NCI-H1930 (cell line): Measurements from ENCODE around the gene MED1.
"Not testable (repeated sequence)": the region's sequence is repeated elsewhere in the genome, so short reads cannot be mapped to it uniquely, and the experiment has no call there.

Source experiments
- DNase-seq, 2 experiments: peaks; one replicate each; lab custom pipeline; 2025; lab: John Stamatoyannopoulos, UW

MED1 gene

GRCh38 chr17:39450847-39451581, at the start of gene MED1:
TSS of gene MED1 (minus strand) at chr17:39451263. CDS start at chr17:39451062, 201 bp downstream.
- peak; percentile 96 to 97 for DNase-seq

- DNase-seq: not testable (repeated sequence)
These were observed 45.9 kb upstream of the MED1 start for GRCh38 chr17:39496921-39497320.

GRCh38 chr17:39487946-39488345, 36.9 kb upstream of the MED1 start:
- DNase-seq: no peak

- DNase-seq: not testable (repeated sequence)
These were observed 36.4 kb upstream of the MED1 start for GRCh38 chr17:39487490-39487889.

- DNase-seq: no peak
These were observed 35.2 kb upstream of the MED1 start for GRCh38 chr17:39486242-39486641.

- no peak for DNase-seq
These were observed 34.5 kb upstream of the MED1 start for GRCh38 chr17:39485555-39485954.

- no peak for DNase-seq
These were observed 33.1 kb upstream of the MED1 start for GRCh38 chr17:39484178-39484577.

- DNase-seq: no peak
These were observed 32.4 kb upstream of the MED1 start for GRCh38 chr17:39483506-39483905.

GRCh38 chr17:39479631-39480030, 28.6 kb upstream of the MED1 start:
- not testable (repeated sequence) for DNase-seq

GRCh38 chr17:39473310-39473709, 22.2 kb upstream of the MED1 start:
- DNase-seq: no peak

GRCh38 chr17:39468610-39469009, 17.5 kb upstream of the MED1 start:
- not testable (repeated sequence) for DNase-seq

GRCh38 chr17:39464639-39465181, 13.6 kb upstream of the MED1 start:
- DNase-seq: not testable (repeated sequence)

GRCh38 chr17:39462631-39463375, 11.7 kb upstream of the MED1 start:
- DNase-seq: no peak

- DNase-seq: no peak
These were observed 11.0 kb upstream of the MED1 start for GRCh38 chr17:39461926-39462569.

- DNase-seq: peak; percentile 98 to 99
These were observed 10.3 kb upstream of the MED1 start, which contains the start of gene CDK12 for GRCh38 chr17:39461113-39461925. TSS of gene CDK12 (plus strand) at chr17:39461486. CDS start at chr17:39462072, 586 bp downstream.

GRCh38 chr17:39455919-39456318, 4.9 kb upstream of the MED1 start:
- DNase-seq: no peak

- no peak for DNase-seq
These were observed 1.0 kb downstream of the MED1 start for GRCh38 chr17:39450051-39450450.

GRCh38 chr17:39447561-39447960, 3.5 kb downstream of the MED1 start:
- DNase-seq: no peak

GRCh38 chr17:39443326-39443725, 7.7 kb downstream of the MED1 start:
- no peak for DNase-seq

- not testable (repeated sequence) for DNase-seq
These were observed 11.2 kb downstream of the MED1 start for GRCh38 chr17:39439868-39440267.

GRCh38 chr17:39429600-39429999, 21.5 kb downstream of the MED1 start:
- DNase-seq: no peak

- no peak for DNase-seq
These were observed 34.9 kb downstream of the MED1 start for GRCh38 chr17:39416141-39416540.
